Erythroblast (primary cell): ENCODE results near the gene CTNNA2.

Source experiments
- DNase-seq, 2 experiments: peaks; one replicate each; lab custom pipeline; 2025; lab: John Stamatoyannopoulos, UW
- GATA1 ChIP-seq: IDR thresholded peaks from 2 replicates; pipeline ENCODE4 v1.6.1; 2011; ENCODE audit warnings: low read depth, mild to moderate bottlenecking, control low read depth, low read length, moderate library complexity
- POLR2A ChIP-seq: IDR thresholded peaks from 2 replicates; pipeline ENCODE4 v1.6.1; 2011; ENCODE audit warnings: mild to moderate bottlenecking, low read length

CTNNA2 gene

DNA sequence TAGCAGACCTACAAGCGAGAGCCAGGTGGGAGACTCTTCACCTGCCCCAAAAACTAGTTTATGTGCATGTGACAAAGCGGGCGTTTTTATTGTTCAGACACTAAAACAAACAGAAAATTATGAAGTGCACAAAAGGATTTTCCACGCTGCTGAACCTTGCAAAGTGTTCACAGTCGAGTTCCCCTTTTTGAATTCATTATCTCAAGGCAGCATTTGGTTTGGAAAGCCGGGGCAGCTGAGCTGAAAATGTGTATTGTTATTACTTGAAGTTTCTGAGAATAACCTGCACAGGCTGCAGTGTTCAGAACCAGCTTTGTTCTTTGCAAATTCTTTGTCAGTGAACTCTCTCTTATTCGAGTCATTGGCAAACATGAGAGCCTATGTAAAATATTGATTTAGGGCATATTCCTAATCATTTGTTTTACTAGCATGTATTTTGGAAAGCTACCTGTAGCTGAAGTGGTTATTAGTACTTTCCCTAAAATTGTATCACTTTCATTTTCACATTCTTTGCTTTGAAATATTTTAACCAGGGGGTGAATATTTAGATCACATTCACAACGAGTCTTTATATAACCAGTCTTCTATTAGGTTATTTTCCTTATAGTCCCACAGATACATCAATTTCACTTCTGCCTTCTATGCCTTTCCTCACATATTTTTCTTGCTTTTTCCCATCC is 732.2 kb downstream of the CTNNA2 start:
- TF ChIP-seq GATA1: no peak
- no peak for TF ChIP-seq POLR2A
- no peak for DNase-seq

GRCh38 chr2:80246534-80246933 is 733.7 kb downstream of the CTNNA2 start:
- no peak for TF ChIP-seq POLR2A
- TF ChIP-seq GATA1: no peak
- no peak for DNase-seq

DNA sequence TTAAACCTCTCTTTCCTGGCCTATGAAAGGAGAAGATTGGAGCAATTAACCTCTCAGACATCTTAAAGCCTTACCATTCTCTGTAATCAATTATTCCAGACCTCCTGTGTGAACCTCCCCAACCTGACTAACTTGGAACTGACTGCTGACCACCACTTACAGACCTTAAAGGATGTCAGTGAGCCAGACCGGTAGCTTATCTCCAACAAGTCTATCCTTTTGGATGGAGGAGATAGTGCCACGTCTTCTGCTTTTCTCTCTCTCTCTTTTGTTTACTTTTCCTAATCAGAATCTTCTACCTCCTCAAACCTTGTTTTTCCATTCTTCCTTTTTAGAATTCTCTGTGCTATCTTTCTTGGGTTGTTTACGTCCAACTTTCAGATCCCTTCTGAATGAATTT is 734.5 kb downstream of the CTNNA2 start:
- TF ChIP-seq GATA1 (no peak), POLR2A (no peak)
- no peak for DNase-seq

DNA sequence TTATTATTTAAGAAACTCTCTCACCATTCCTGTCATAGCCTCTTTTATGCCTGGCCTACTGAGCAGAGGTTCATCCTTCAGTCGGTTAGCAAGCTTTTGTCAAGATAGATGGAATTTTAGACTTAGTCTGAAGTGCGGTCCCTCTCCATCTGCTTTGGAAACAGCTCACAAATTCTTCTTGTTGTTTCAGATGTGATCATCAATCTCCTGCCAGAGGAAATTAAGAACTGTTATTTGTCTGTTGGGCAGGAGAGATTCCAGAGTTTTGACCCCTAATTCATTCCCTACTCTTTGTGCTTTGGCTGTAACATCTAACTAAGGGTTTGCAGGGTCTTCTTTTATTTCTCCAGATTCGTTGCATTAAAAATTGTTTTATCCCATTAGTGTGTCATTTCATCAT is 735.3 kb downstream of the CTNNA2 start:
- TF ChIP-seq GATA1 (no peak), POLR2A (no peak)

DNA sequence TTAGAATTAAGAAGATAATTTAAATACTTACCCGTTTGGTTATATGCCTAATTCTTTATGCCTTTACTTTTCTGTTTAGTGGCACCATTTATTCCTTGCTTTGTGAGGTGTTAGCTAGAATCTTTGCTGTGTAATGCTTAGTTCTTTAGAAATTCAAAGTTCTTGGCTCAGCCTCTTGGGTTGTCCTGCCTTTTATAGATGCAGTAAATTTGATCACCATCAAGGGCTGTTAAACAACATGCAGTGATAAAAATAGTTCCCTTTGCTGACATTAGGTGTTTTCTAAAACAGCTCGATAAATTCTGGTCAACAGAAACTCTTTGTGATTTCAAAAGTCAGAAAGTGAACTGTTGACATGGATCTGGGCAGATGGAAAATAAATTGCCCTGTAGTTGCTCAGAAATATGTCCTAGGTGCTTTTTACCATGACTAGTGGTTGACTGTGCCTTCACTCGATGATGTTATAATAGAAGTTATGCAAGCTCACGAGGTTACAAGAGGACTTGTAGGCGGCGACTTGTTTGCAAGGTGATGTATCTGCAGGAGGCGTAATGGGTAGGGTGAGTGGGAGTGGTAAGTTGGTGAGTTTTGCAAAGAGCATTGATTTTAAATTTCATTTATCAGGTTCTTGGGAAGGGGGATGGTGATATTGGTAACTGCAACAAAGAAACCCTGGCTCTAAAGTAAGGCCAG is 739.6 kb downstream of the CTNNA2 start:
- no peak for DNase-seq
- TF ChIP-seq POLR2A: no peak
- no peak for TF ChIP-seq GATA1

More for the DNA sequence above, 735.3 kb downstream of the CTNNA2 start:
- DNase-seq: no peak

- DNase-seq: no peak
- TF ChIP-seq POLR2A: no peak
Observed at GRCh38 chr2:80255918-80256781, 743.3 kb downstream of the CTNNA2 start.

DNA sequence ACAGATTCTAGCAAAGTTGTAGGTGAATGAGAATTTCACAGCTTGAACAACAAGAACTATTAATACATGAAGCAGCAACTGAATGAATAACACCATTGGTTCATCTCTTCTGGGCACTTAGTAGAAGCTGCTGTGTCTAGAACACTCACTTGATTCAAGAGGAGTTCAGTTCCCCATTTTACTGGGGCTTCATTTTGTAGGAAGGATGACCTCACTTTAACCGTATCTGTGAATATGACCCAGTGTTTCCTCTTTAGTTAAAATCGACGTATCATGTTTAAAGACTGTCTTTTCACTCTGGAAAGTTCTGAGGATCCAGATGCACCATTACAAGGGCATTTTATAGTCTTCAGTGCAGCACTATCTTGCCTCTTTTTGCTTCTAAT is 743.9 kb downstream of the CTNNA2 start:
- no peak for TF ChIP-seq GATA1
- TF ChIP-seq POLR2A: no peak
- no peak for DNase-seq

GRCh38 chr2:80257450-80257849 is 744.6 kb downstream of the CTNNA2 start:
- no peak for DNase-seq
- no peak for TF ChIP-seq GATA1
- no peak for TF ChIP-seq POLR2A

DNA sequence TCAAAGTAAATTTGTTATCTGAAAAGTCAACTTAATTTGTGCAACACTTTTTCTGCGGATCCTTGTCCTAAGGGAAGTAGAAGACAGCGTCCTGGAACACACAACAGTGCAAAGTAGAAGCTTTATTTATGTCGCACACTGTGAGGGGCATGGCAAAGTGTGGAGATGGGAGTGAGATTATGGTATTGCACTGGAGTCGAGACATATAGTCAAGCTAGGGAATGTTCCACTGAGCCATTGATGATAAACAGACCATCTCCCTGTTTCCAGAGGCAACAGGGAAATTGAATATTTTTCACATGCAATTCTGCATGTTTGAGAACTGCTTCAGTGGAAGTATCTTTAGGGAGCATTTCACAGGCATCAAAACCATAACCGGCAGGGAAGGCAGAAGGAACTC is 745.5 kb downstream of the CTNNA2 start:
- no peak for DNase-seq
- TF ChIP-seq GATA1: no peak
- no peak for TF ChIP-seq POLR2A

GRCh38 chr2:80258793-80259192 is 745.9 kb downstream of the CTNNA2 start:
- DNase-seq: no peak
- no peak for TF ChIP-seq GATA1
- TF ChIP-seq POLR2A: no peak

DNA sequence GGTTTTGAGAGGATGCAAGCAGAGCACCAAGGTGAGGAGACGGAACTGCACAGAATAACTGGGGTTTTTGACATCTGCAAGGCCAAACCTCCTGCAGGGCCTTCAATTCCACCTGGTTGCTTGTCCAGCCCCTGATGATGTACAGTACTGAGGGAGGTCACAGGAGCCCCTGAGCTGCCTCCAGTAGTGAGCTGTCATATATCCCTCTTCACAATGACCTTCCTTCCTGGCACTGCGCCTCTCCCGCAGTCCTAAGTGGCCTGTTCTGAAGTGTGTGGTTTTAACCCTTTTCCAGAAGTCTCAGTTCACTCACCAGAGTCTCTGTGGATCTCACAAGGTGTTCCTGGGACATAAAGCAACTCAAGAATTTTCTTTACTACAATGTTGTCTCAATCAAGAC is 746.4 kb downstream of the CTNNA2 start:
- no peak for DNase-seq
- no peak for TF ChIP-seq POLR2A
- TF ChIP-seq GATA1: no peak

DNA sequence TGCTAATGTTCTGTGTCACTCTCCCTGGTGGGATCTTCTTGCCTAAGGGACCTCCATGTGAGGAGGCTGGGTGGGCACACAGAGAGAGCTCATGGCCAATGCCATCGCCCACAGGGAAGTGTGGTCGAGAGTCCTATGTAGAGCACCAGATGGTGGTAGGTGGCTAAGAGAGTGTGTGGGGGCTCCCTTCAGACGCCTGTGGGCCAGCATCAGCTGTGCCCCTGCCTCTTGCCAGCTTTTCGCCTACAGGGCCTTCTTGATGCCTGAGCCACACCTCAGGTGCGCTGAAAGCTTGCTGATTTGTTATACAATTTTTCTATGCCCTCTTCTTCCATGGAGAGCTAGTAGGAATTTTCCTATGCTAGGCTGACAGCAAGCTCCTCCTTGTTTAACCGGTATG is 753.4 kb downstream of the CTNNA2 start:
- DNase-seq: no peak
- no peak for TF ChIP-seq GATA1
- no peak for TF ChIP-seq POLR2A

GRCh38 chr2:80269806-80270205 is 757.0 kb downstream of the CTNNA2 start:
- no peak for DNase-seq
- TF ChIP-seq GATA1: no peak

DNA sequence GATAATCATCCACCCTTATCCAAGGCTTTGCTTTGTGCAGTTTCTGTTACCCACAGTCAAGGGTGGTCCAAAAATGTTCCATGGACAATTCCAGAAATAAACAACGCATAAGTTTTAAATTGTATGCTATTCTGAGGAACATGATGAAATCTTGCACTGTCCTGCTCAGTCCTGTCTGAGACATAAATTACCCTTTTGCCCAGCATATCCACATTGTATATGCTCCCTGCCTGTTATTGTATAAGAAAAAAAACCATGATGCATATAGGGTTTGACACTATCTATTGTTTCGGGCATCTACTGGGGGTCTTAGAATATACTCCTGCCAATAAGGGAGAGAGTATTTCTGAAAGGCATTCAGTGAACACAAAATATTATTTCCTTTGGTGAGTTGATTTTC is 767.7 kb downstream of the CTNNA2 start:
- TF ChIP-seq POLR2A (no peak), GATA1 (no peak)
- DNase-seq: no peak

DNA sequence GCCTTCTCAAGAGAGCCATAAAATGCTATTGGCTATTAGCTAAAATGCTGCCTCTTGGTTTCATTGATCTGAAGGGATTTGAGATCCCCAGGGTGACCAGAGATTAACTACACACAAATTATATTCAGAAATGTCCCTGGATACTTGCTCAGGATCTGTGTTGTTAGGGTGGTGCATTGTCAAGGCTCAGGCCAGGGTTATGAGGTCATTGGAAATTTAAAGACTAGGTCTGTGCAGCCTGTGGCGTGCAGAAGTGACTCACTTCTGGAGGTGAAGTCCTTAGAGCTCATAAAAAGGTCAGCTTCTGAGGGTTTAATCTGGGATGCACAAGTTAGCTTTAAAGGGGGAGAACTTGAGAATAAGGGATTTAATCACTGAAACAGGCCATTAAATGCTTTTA is 768.2 kb downstream of the CTNNA2 start:
- TF ChIP-seq POLR2A: no peak
- TF ChIP-seq GATA1: no peak
- DNase-seq: no peak
